RWPE1 (cell line): ENCODE results near the gene RNF19B.
A peak's percentile ranks its signal among the peaks of the same experiment; 100 is the strongest.

Experiments
- CTCF ChIA-PET: fragments of 350-600 bp; sonication (Branson Sonifier 250); formaldehyde crosslinking; extraction: SDS; loops from one replicate; lab custom pipeline; 2021; lab: Yijun Ruan, JAX
- POLR2A ChIA-PET: fragments of 400-600 bp; formaldehyde crosslinking; extraction: SDS; loops from one replicate; lab custom pipeline; 2020; ENCODE audit warnings: antibody characterized with exemption; ENCODE audit not compliant: low non-redundant PET; lab: Yijun Ruan, JAX
- DNase-seq: peaks from one replicate; pipeline ENCODE4 v3.0.0; 2012; ENCODE audit warnings: low spot score
- H3K27ac ChIP-seq: fragments of 450-650 bp; 2 replicates; pipeline ENCODE4 v1.5.1; 2017
- TF ChIP-seq, protein P1 (sequence below): fragments of 450-650 bp; conservative IDR thresholded peaks from 2 replicates; pipeline ENCODE4 v1.5.1; 2017; ENCODE audit warnings: low read depth, mild to moderate bottlenecking

RNF19B gene

DNA sequence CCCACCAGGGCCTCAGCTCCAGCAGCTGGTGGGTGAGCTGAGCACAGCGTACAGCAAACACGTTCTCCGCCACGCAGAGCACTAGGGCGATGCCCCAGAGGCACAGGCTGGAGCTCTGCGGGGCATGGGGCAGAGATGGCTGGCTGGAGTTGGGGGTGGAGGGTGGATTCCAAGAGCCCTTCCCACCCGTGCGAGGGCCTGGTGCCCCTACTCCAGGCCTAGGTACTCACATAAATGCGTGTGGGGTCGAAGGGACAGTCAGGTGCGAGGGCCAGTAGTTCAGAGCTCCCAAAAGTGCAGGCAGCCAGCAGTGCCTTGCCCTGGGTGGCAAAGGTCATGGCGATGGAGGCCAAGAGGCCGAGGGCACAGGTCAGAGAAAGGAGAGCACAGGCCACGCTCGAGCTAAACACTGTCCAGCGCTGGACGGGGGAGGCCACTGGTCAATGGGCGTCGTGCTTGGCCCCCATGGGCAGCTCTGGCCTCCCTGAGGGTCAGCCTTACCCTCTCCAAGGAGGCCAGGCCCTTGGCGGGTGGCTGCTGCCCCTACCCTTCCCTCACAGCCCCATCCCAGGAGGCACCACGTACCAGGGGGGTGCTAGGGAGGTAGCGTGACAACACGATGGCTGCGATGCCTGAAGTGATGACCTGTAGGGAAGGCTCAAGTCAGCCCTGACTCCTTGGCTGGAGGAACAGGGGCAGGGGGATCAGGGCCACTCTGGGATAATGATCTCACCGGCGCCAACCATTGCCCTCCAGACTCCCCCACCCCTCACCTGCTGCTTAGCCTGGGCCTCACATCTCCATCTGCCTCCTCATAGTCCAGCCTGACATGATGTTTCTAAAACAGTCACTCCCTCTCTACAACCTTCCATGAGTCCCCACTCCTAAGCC, 69.0 kb downstream of the RNF19B start:
- POLR2A ChIA-PET = no interaction called here
- TF ChIP-seq, protein P1, sequence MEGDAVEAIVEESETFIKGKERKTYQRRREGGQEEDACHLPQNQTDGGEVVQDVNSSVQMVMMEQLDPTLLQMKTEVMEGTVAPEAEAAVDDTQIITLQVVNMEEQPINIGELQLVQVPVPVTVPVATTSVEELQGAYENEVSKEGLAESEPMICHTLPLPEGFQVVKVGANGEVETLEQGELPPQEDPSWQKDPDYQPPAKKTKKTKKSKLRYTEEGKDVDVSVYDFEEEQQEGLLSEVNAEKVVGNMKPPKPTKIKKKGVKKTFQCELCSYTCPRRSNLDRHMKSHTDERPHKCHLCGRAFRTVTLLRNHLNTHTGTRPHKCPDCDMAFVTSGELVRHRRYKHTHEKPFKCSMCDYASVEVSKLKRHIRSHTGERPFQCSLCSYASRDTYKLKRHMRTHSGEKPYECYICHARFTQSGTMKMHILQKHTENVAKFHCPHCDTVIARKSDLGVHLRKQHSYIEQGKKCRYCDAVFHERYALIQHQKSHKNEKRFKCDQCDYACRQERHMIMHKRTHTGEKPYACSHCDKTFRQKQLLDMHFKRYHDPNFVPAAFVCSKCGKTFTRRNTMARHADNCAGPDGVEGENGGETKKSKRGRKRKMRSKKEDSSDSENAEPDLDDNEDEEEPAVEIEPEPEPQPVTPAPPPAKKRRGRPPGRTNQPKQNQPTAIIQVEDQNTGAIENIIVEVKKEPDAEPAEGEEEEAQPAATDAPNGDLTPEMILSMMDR = no peak
- DNase-seq = no peak
- CTCF ChIA-PET = no interaction called here
- H3K27ac ChIP-seq = peak overlapping the region; percentile 1; the same call in 1 of the 2 replicates

DNA sequence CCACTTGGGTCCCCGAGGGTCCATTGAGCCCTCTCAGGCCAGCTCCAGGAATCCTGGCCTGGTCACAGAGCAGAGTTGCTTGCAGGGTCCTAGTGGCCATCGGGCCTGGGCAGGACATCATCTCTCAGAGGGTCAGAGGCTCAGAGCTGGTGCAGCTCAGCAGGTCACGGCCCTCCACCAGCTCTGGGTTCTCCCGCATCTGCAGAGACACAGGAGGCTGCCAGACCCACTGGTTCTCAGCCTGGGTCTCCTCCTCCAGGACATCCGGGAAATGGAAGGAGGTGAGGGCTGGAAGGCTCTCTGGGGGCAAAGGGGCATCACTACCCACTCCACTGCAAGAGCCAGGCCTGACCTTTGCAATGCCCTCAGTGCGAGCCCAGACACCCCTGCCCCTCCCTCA, 69.9 kb downstream of the RNF19B start:
- CTCF ChIA-PET = interaction anchor here (2.9 kb wide), 1 partner anchor 192 kb away, joined by 9 read pairs; no protein-coding TSS in a partner anchor
- POLR2A ChIA-PET = no interaction called here
- no peak for DNase-seq

DNA sequence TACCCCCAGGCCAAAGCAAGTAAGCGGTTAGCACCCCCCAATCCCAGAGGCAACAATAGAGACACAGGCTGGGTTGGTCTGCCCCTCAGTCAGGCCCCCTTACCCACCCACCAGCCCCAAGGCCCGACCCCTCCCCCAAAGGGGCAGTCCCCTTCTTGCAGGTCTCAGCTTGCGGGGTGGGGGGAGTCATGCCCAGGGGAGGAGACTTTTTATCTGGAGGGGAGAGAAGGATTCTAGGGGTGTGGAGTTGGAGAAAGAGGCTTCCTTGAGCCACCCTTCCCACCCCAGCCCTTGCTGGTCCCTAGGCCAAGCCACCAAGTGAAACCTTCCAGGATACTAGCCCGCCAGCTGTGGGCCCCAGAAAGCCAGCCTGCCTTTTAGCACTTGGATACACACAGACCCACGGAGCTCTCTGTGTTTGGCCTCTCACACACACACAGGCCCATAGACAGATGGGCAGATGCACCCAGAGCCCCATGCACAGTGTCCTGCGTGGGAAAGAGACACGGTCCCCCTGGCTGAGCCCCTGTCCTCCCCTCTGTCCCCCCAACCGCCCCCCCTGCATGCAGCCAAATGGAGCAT, 70.5 kb downstream of the RNF19B start:
- POLR2A ChIA-PET = no interaction called here

More for the DNA sequence above, 69.9 kb downstream of the RNF19B start:
- peak overlapping the region; percentile 1; the same call in 1 of the 2 replicates for H3K27ac ChIP-seq
- TF ChIP-seq, protein P1 = no peak

DNA sequence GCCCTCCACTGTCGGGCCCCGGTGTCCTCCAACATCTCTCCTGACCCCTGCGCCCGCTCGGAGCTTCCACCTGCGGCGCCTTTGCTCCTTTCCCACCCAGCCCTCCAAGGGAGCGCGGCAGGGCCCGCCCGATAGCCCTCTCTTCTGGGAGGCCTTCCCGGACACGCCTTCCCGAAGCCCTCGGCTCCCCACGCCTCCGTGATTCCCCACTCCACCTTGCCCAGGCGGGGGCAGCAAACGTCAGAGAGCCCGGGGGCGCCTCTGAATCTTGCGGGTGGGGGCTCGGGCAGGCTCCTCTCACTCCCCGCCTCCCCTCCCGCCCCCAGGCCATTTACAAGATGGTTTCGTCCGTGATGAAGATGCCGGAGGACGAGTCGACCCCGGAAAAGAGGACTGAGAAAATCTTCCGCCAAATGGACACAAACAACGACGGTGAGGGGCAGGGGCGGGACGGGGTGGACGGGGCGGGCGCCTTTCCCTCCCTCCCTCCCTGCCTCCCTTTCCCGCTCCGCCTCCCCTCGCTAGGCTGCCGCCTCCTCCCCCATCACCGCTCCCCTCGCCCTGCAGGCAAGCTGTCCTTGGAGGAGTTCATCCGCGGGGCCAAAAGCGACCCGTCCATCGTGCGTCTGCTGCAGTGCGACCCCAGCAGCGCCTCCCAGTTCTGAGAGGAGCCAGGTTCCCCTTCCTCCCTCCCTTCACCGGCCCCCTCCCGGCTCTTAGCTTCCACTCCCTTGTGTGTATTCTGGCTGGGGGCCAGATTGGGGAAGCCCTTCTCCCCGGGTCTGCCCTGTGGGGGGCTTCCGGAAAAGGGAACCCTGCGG, 71.2 kb downstream of the RNF19B start:
- peak; percentile 26 for DNase-seq
- ChIA-PET POLR2A (no interaction called here), CTCF (interaction anchor here (0.6 to 2.9 kb wide), 7 partner anchors 9 to 815 kb away, joined by 3 to 11 read pairs (median 6); no protein-coding TSS in a partner anchor)
- TF ChIP-seq, protein P1 = peak; percentile 46
- no peak overlapping the region for H3K27ac ChIP-seq

More for the DNA sequence above, 70.5 kb downstream of the RNF19B start:
- no peak for DNase-seq
- CTCF ChIA-PET = interaction anchor here (0.6 to 2.9 kb wide), 2 partner anchors 192 to 816 kb away, joined by 3 to 9 read pairs; no protein-coding TSS in a partner anchor
- no peak overlapping the region for H3K27ac ChIP-seq
- TF ChIP-seq, protein P1 = no peak

DNA sequence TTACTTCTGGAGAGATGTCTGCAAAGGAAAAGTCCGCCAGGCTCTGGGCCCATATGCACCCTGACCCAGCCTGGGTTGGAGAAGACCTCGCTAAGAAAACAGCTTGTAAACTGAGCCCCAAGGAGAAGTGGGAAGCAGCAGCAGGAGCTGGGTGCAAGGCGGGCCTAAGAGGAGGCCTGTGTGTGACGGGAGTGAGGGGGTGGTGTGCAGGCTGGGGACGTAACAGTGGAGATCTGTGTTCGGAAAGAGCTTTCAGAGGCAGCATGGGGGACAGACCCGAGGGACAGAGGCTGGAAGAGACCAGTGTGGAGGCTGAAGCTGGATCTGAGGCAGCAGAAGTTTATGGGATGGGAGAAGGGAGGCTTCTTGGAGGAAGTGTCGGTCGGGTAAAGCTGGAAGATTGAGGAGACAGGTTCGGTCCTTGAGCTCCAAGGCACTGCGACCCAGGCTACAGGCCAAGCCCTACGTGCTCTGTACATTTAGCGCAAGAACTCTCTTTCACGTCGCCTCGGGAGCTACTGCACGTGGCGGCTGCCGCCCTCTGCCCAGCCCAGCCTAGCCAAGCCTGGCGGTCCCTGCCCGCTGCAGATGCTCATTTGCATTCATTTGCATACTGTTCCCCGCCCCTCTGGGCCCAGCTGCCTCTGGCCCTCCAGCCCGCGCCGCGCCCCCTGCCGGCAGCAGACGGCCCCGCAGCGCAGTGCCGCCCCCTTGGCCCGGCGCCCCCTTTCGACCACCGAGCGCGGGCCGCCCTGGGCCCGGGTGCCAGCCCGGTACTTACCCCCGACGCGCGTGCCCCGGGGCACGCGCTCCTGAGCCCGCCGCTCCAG, 72.0 kb downstream of the RNF19B start:
- POLR2A ChIA-PET = no interaction called here
- H3K27ac ChIP-seq = no peak overlapping the region
- peak; percentile 35 for DNase-seq
- TF ChIP-seq, protein P1 = peak; percentile 74
- CTCF ChIA-PET = interaction anchor here (0.6 to 2.9 kb wide), 11 partner anchors 9 to 261 kb away, joined by 3 to 11 read pairs (median 4); no protein-coding TSS in a partner anchor
